WTC11 (cell line): ENCODE data around the gene IL17RA. TPM values are rescaled to one million over a fixed set of nuclear protein-coding genes. Genes with fewer than 3 reads are reported as not detected.

Source experiments
- ATAC-seq: fragments of 200-7000 bp; cut with Tn5 transposase; 2 replicates; pipeline ENCODE4 v1.10.0; 2021; ENCODE audit warnings: mild to moderate bottlenecking, moderate library complexity
- CTCF ChIA-PET: fragments of 300-600 bp; sonication (Branson Sonifier 250); formaldehyde crosslinking; loops from one replicate; lab custom pipeline; 2021; ENCODE audit warnings: antibody characterized with exemption; lab: Charles Lee
- POLR2A ChIA-PET: fragments of 350-600 bp; sonication (Branson Sonifier 250); formaldehyde crosslinking; loops from one replicate; lab custom pipeline; 2021; ENCODE audit warnings: antibody characterized with exemption; lab: Charles Lee
- DNase-seq: peaks from one replicate; pipeline ENCODE4 v3.0.0; 2021; ENCODE audit warnings: low spot score
- H3K27ac Mint-ChIP-seq: 2 replicates; pipeline ENCODE4 v1.8.0; 2021; ENCODE audit warnings: mixed read lengths
- H3K27me3 Mint-ChIP-seq: 2 replicates; pipeline ENCODE4 v1.8.0; 2021; ENCODE audit warnings: low read depth, mild to moderate bottlenecking, moderate library complexity, mixed read lengths
- H3K36me3 Mint-ChIP-seq: 2 replicates; pipeline ENCODE4 v1.8.0; 2021; ENCODE audit warnings: mixed read lengths
- H3K4me1 Mint-ChIP-seq: 2 replicates; pipeline ENCODE4 v1.8.0; 2022; ENCODE audit warnings: mixed read lengths
- H3K4me3 Mint-ChIP-seq: 2 replicates; pipeline ENCODE4 v1.8.0; 2021; ENCODE audit warnings: mild to moderate bottlenecking, moderate library complexity, mixed read lengths
- H3K9me3 Mint-ChIP-seq: 2 replicates; pipeline ENCODE4 v1.8.0; 2021; ENCODE audit warnings: mixed read lengths
- ATF3 ChIP-seq: sonication (generic); formaldehyde crosslinking; conservative IDR thresholded peaks from 2 replicates; pipeline ENCODE4 v1.8.1; 2022; ENCODE audit warnings: mild to moderate bottlenecking, missing genetic modification reagents
- CREM ChIP-seq: sonication (generic); formaldehyde crosslinking; IDR thresholded peaks from 2 replicates; pipeline ENCODE4 v1.8.1; 2022; ENCODE audit warnings: mild to moderate bottlenecking, missing genetic modification reagents, moderate library complexity
- E2F4 ChIP-seq: sonication (generic); formaldehyde crosslinking; IDR thresholded peaks from 2 replicates; pipeline ENCODE4 v1.8.1; 2022; ENCODE audit warnings: low read depth, mild to moderate bottlenecking, moderate library complexity, missing genetic modification reagents, borderline replicate concordance
- E2F5 ChIP-seq: sonication (generic); formaldehyde crosslinking; IDR thresholded peaks from 2 replicates; pipeline ENCODE4 v1.8.1; 2022; ENCODE audit warnings: mild to moderate bottlenecking, moderate library complexity, missing genetic modification reagents
- GABPB1 ChIP-seq: sonication (generic); formaldehyde crosslinking; IDR thresholded peaks from 2 replicates; pipeline ENCODE4 v1.8.1; 2023; ENCODE audit warnings: mild to moderate bottlenecking, missing genetic modification reagents
- HMGA2 ChIP-seq: fragments of 250-450 bp; sonication (Bioruptor Pico); IDR thresholded peaks from 2 replicates; pipeline ENCODE4 v1.4.0; 2021; ENCODE audit warnings: mild to moderate bottlenecking, moderate library complexity
- IRF1 ChIP-seq: sonication (generic); formaldehyde crosslinking; IDR thresholded peaks from 2 replicates; pipeline ENCODE4 v1.8.0; 2023; ENCODE audit warnings: missing genetic modification reagents
- NFATC4 ChIP-seq: fragments of 250-450 bp; sonication (Bioruptor Pico); IDR thresholded peaks from 2 replicates; pipeline ENCODE4 v1.9.0; 2021; ENCODE audit warnings: mild to moderate bottlenecking
- NFYB ChIP-seq: sonication (generic); formaldehyde crosslinking; conservative IDR thresholded peaks from 2 replicates; pipeline ENCODE4 v1.8.0; 2022; ENCODE audit warnings: low read depth, missing genetic modification reagents
- OVOL2 ChIP-seq: fragments of 250-450 bp; sonication (Bioruptor Pico); IDR thresholded peaks from 2 replicates; pipeline ENCODE4 v1.9.0; 2021; ENCODE audit warnings: mild to moderate bottlenecking, borderline replicate concordance
- PRRX2 ChIP-seq: fragments of 250-450 bp; sonication (Bioruptor Pico); IDR thresholded peaks from 2 replicates; pipeline ENCODE4 v1.8.0; 2021; ENCODE audit warnings: mild to moderate bottlenecking
- SMAD3 ChIP-seq: sonication (generic); formaldehyde crosslinking; IDR thresholded peaks from 2 replicates; pipeline ENCODE4 v1.8.0; 2022; ENCODE audit warnings: missing genetic modification reagents, mild to moderate bottlenecking, borderline replicate concordance
- TEAD1 ChIP-seq: sonication (generic); formaldehyde crosslinking; IDR thresholded peaks from 2 replicates; pipeline ENCODE4 v1.8.0; 2022; ENCODE audit warnings: mild to moderate bottlenecking, missing genetic modification reagents
- TEAD4 ChIP-seq: sonication (generic); formaldehyde crosslinking; IDR thresholded peaks from 2 replicates; pipeline ENCODE4 v1.8.0; 2022; ENCODE audit warnings: mild to moderate bottlenecking, missing genetic modification reagents
- ZBTB21 ChIP-seq: sonication (generic); formaldehyde crosslinking; IDR thresholded peaks from 2 replicates; pipeline ENCODE4 v1.8.1; 2023; ENCODE audit warnings: mild to moderate bottlenecking, missing genetic modification reagents, borderline replicate concordance
- ZNF121 ChIP-seq: sonication (generic); formaldehyde crosslinking; IDR thresholded peaks from 2 replicates; pipeline ENCODE4 v1.8.0; 2023; ENCODE audit warnings: missing genetic modification reagents
- ZNF138 ChIP-seq: sonication (generic); formaldehyde crosslinking; conservative IDR thresholded peaks from 2 replicates; pipeline ENCODE4 v1.8.1; 2022; ENCODE audit warnings: mild to moderate bottlenecking, moderate library complexity, missing genetic modification reagents
- ZNF423 ChIP-seq: fragments of 250-450 bp; sonication (Bioruptor Pico); IDR thresholded peaks from 2 replicates; pipeline ENCODE4 v2.1.2; 2022; ENCODE audit warnings: mild to moderate bottlenecking, moderate library complexity
- total RNA-seq: library from RNA; stranded (reverse); gene quantifications from 3 replicates; pipeline ENCODE4 v1.2.3, GENCODE V29; 2021
- TF ChIP-seq, protein P1 (sequence below): sonication (generic); formaldehyde crosslinking; IDR thresholded peaks from 2 replicates; pipeline ENCODE4 v1.8.1; 2023; ENCODE audit warnings: mild to moderate bottlenecking, missing genetic modification reagents
- TF ChIP-seq, protein P2 (sequence below): sonication (generic); formaldehyde crosslinking; IDR thresholded peaks from 2 replicates; pipeline ENCODE4 v1.8.1; 2023; ENCODE audit warnings: mild to moderate bottlenecking, missing genetic modification reagents, moderate library complexity
- TF ChIP-seq, protein P3 (sequence below): sonication (generic); formaldehyde crosslinking; IDR thresholded peaks from 2 replicates; pipeline ENCODE4 v1.8.0; 2022; ENCODE audit warnings: mild to moderate bottlenecking, missing genetic modification reagents
- TF ChIP-seq, protein P4 (sequence below): sonication (generic); formaldehyde crosslinking; IDR thresholded peaks from 2 replicates; pipeline ENCODE4 v1.8.1; 2023; ENCODE audit warnings: mild to moderate bottlenecking, missing genetic modification reagents

IL17RA gene
- total RNA-seq, 1 experiment from 2014 or later, result 7.9 TPM

DNA sequence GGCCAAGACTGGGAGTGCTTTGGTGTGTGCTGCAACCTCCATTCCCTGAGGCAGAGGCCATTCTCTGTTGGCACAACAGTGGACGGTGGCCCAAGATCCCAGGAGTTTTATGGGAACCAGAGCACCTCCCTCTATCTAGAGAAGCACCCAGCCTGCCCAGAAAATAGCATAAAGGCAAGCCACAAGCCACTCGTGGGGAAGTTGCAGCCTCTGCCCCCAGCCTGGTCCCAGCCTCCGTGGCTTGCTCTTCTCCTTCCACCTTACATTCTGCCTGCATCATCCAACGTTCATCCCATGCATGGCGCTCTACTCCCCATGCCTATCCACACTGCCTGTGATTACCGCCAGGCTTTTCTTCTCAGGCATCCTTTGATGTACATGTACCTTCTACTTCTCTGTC is 15.8 kb downstream of the IL17RA start (continued):
- TF ChIP-seq, protein P1, sequence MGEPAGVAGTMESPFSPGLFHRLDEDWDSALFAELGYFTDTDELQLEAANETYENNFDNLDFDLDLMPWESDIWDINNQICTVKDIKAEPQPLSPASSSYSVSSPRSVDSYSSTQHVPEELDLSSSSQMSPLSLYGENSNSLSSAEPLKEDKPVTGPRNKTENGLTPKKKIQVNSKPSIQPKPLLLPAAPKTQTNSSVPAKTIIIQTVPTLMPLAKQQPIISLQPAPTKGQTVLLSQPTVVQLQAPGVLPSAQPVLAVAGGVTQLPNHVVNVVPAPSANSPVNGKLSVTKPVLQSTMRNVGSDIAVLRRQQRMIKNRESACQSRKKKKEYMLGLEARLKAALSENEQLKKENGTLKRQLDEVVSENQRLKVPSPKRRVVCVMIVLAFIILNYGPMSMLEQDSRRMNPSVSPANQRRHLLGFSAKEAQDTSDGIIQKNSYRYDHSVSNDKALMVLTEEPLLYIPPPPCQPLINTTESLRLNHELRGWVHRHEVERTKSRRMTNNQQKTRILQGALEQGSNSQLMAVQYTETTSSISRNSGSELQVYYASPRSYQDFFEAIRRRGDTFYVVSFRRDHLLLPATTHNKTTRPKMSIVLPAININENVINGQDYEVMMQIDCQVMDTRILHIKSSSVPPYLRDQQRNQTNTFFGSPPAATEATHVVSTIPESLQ (CRISPR knock-in tag), result no peak
- no peak for TF ChIP-seq ZNF423 (CRISPR knock-in tag)
- no peak for TF ChIP-seq ZNF121 (CRISPR knock-in tag)
- no peak for TF ChIP-seq ZNF138 (CRISPR knock-in tag)
- TF ChIP-seq, all 79 proteins: peak for 0

- peaks cover 19% of the 10 kb centered on the region; the same call in 1 of the 2 replicates for H3K36me3 Mint-ChIP-seq
- H3K27ac Mint-ChIP-seq, result no peak overlapping the region
- H3K4me1 Mint-ChIP-seq, result no peaks in the 10 kb centered on the region
- ATAC-seq (no peak), DNase-seq (no peak)
- ChIA-PET POLR2A (no interaction called here), CTCF (interaction anchor here (1.0 kb wide), 1 partner anchor 18 kb away, joined by 3 read pairs; no protein-coding TSS in a partner anchor)
- H3K27me3 Mint-ChIP-seq, result no peaks in the 10 kb centered on the region
- TF ChIP-seq IRF1 (no peak), OVOL2 (no peak), HMGA2 (CRISPR knock-in tag) (no peak), ATF3 (CRISPR knock-in tag) (no peak), SMAD3 (CRISPR knock-in tag) (no peak), TEAD1 (CRISPR knock-in tag) (no peak), NFYB (CRISPR knock-in tag) (no peak), ZBTB21 (CRISPR knock-in tag) (no peak), NFATC4 (CRISPR knock-in tag) (no peak), E2F5 (CRISPR knock-in tag) (no peak), PRRX2 (CRISPR knock-in tag) (no peak), TEAD4 (no peak), CREM (CRISPR knock-in tag) (no peak), E2F4 (CRISPR knock-in tag) (no peak), GABPB1 (CRISPR knock-in tag) (no peak)
- TF ChIP-seq, protein P2, sequence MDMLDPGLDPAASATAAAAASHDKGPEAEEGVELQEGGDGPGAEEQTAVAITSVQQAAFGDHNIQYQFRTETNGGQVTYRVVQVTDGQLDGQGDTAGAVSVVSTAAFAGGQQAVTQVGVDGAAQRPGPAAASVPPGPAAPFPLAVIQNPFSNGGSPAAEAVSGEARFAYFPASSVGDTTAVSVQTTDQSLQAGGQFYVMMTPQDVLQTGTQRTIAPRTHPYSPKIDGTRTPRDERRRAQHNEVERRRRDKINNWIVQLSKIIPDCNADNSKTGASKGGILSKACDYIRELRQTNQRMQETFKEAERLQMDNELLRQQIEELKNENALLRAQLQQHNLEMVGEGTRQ (CRISPR knock-in tag), result no peak
- TF ChIP-seq, protein P3, sequence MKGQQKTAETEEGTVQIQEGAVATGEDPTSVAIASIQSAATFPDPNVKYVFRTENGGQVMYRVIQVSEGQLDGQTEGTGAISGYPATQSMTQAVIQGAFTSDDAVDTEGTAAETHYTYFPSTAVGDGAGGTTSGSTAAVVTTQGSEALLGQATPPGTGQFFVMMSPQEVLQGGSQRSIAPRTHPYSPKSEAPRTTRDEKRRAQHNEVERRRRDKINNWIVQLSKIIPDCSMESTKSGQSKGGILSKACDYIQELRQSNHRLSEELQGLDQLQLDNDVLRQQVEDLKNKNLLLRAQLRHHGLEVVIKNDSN (CRISPR knock-in tag), result no peak
- TF ChIP-seq, protein P4, sequence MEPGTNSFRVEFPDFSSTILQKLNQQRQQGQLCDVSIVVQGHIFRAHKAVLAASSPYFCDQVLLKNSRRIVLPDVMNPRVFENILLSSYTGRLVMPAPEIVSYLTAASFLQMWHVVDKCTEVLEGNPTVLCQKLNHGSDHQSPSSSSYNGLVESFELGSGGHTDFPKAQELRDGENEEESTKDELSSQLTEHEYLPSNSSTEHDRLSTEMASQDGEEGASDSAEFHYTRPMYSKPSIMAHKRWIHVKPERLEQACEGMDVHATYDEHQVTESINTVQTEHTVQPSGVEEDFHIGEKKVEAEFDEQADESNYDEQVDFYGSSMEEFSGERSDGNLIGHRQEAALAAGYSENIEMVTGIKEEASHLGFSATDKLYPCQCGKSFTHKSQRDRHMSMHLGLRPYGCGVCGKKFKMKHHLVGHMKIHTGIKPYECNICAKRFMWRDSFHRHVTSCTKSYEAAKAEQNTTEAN (CRISPR knock-in tag), result no peak
- no peaks in the 10 kb centered on the region for H3K9me3 Mint-ChIP-seq
- H3K4me3 Mint-ChIP-seq, result no peak overlapping the region
These were observed 16.9 kb downstream of the IL17RA start for GRCh38 chr22:17101475-17102296.
